K562 (cell line): ENCODE data around the gene TUFM. TPM values are rescaled to one million over a fixed set of nuclear protein-coding genes. Genes with fewer than 3 reads are reported as not detected.

Experiments used
- ATAC-seq: fragments of 200-7000 bp; cut with Tn5 transposase; 3 replicates; pipeline ENCODE4 v1.9.1; 2020; ENCODE audit warnings: moderate library complexity
- BruUV-seq: library from RNA; stranded (reverse); fragments of 400-500 nt; replicated peaks from 2 replicates; lab custom pipeline; 2021; lab: Mats Ljungman, UMichigan
- CTCF ChIA-PET: fragments of 300-600 bp; formaldehyde crosslinking; extraction: SDS; loops from one replicate; lab custom pipeline; 2021; ENCODE audit warnings: low intra/inter-chr PET ratio; lab: Yijun Ruan, JAX
- POLR2A ChIA-PET: fragments of 300-600, 350-650 bp; sonication (Branson Sonifier 250); formaldehyde crosslinking; extraction: SDS; loops from one replicate; lab custom pipeline; 2021; ENCODE audit warnings: antibody characterized with exemption, inconsistent platforms; lab: Yijun Ruan, JAX
- DNase-seq, 4 experiments: peaks; one replicate each; pipeline versions ENCODE4 v3.0.0 to v3.0.0-alpha.2; 2011 to 2018; ENCODE audit warnings: low spot score in 3 of 4, mixed read lengths in 3 of 4; ENCODE audit errors: extremely low read depth in 1 of 4
- FAIRE-seq: peaks from 2 replicates; lab custom pipeline; 2011; peaks lifted over from hg19 to GRCh38; lab: Jason Lieb, UNC
- H2AFZ ChIP-seq: 2 replicates; pipeline ENCODE4 v1.6.0; 2011; ENCODE audit warnings: low read depth, low read length, control low read depth, inconsistent platforms
- H3K27ac ChIP-seq: fragments of 200-600 bp; 3 replicates; pipeline ENCODE4 v1.8.0; 2011; ENCODE audit warnings: low read depth, mild to moderate bottlenecking, control low read depth, inconsistent platforms, low read length, moderate library complexity, mixed read lengths; ENCODE audit errors: extremely low read depth
- H3K27me3 ChIP-seq, 2 experiments: fragments of 300-600 bp in 1 of 2; 2 replicates in 1 of 2; 3 replicates in 1 of 2; pipeline versions ENCODE4 v1.6.0 to v1.8.0; 2011; ENCODE audit warnings: inconsistent platforms in 2 of 2, low read length in 2 of 2, mild to moderate bottlenecking in 1 of 2, mixed read lengths in 1 of 2, moderate library complexity in 1 of 2; ENCODE audit not compliant: control insufficient read depth in 2 of 2, insufficient read depth in 2 of 2
- H3K36me3 ChIP-seq: fragments of 300-600 bp; 3 replicates; pipeline ENCODE4 v1.8.0; 2011; ENCODE audit warnings: mild to moderate bottlenecking, low read length, inconsistent platforms; ENCODE audit not compliant: control insufficient read depth, insufficient read depth
- H3K4me1 ChIP-seq, 2 experiments: fragments of 200-600 bp in 1 of 2; replicated peaks in 1 of 2; 2 replicates in 1 of 2; 3 replicates in 1 of 2; pipeline versions ENCODE4 v1.5.1 to v1.8.0; 2011; ENCODE audit warnings: inconsistent platforms in 2 of 2, low read length in 2 of 2, mild to moderate bottlenecking in 1 of 2, mixed read lengths in 1 of 2, moderate library complexity in 1 of 2; ENCODE audit not compliant: control insufficient read depth in 2 of 2, insufficient read depth in 2 of 2
- H3K4me2 ChIP-seq: 2 replicates; pipeline ENCODE4 v1.6.1; 2011; ENCODE audit warnings: low read length, control low read depth, inconsistent platforms, mixed read lengths; ENCODE audit not compliant: insufficient read depth
- H3K4me3 ChIP-seq: fragments of 200-600 bp; sonication (generic), shearing (Covaris generic); 2 replicates; pipeline ENCODE4 v1.5.1; 2016; ENCODE audit warnings: control low read depth, inconsistent platforms
- H3K79me2 ChIP-seq: fragments of 200-600 bp; 3 replicates; pipeline ENCODE4 v1.8.0; 2011; ENCODE audit warnings: low read length, inconsistent platforms; ENCODE audit not compliant: control insufficient read depth, insufficient read depth
- H3K9ac ChIP-seq, 2 experiments: 2 replicates each; pipeline versions ENCODE4 v1.6.0 to v1.6.1; 2011; ENCODE audit warnings: low read depth in 2 of 2, low read length in 2 of 2, control low read depth in 1 of 2, inconsistent platforms in 1 of 2, mild to moderate bottlenecking in 1 of 2, mixed read lengths in 1 of 2; ENCODE audit not compliant: insufficient read depth in 1 of 2
- H3K9me1 ChIP-seq: one replicate; pipeline ENCODE4 v1.6.0; 2011; ENCODE audit warnings: inconsistent platforms, mild to moderate bottlenecking, low read length, moderate library complexity; ENCODE audit not compliant: control insufficient read depth, insufficient read depth
- H3K9me3 ChIP-seq: replicated peaks from 2 replicates; pipeline ENCODE4 v1.5.1; 2011; ENCODE audit warnings: low read depth, low read length, inconsistent platforms; ENCODE audit not compliant: control insufficient read depth, insufficient read depth
- H4K20me1 ChIP-seq: replicated peaks from 2 replicates; pipeline ENCODE4 v1.6.1; 2011; ENCODE audit warnings: low read length, inconsistent platforms, mixed read lengths; ENCODE audit not compliant: control insufficient read depth, insufficient read depth
- E2F5 ChIP-seq: sonication (generic); formaldehyde crosslinking; IDR thresholded peaks from 2 replicates; pipeline ENCODE4 v1.8.0; 2022; ENCODE audit warnings: mild to moderate bottlenecking, missing genetic modification reagents
- EWSR1 ChIP-seq: fragments of 450-650 bp; IDR thresholded peaks from 2 replicates; pipeline ENCODE4 v1.6.1; 2018; ENCODE audit warnings: borderline replicate concordance, mild to moderate bottlenecking, low read depth, moderate library complexity; ENCODE audit not compliant: partially characterized antibody
- KAT8 ChIP-seq: fragments of 450-650 bp; IDR thresholded peaks from 2 replicates; pipeline ENCODE4 v1.6.1; 2016; ENCODE audit warnings: low read depth, mild to moderate bottlenecking
- MCM7 ChIP-seq, 2 experiments: fragments of 450-650 bp; IDR thresholded peaks; 2 replicates each; pipeline ENCODE4 v1.6.1; 2016 to 2018
- MYC ChIP-seq, 2 experiments: fragments of 250-450 bp in 1 of 2; sonication (Bioruptor Pico) in 1 of 2; IDR thresholded peaks; 2 replicates each; pipeline versions ENCODE4 v1.5.1 to v1.6.1; 2012 to 2021; ENCODE audit warnings: low read depth in 2 of 2, borderline replicate concordance in 1 of 2, improper control_type of control experiment in 1 of 2, low read length in 1 of 2, mild to moderate bottlenecking in 1 of 2, moderate library complexity in 1 of 2
- ZBTB7A ChIP-seq: IDR thresholded peaks from 2 replicates; pipeline ENCODE4 v1.6.1; 2011; ENCODE audit warnings: low read depth, mild to moderate bottlenecking, low read length, moderate library complexity, borderline replicate concordance; ENCODE audit not compliant: control insufficient read depth
- ZNF277 ChIP-seq: fragments of 250-450 bp; sonication (Bioruptor Pico); IDR thresholded peaks from 2 replicates; pipeline ENCODE4 v1.8.0; 2022; ENCODE audit warnings: inconsistent platforms, mild to moderate bottlenecking, moderate library complexity, borderline replicate concordance
- ZNF408 ChIP-seq: fragments of 250-450 bp; sonication (Bioruptor Pico); IDR thresholded peaks from 2 replicates; pipeline ENCODE4 v1.4.0; 2020; ENCODE audit warnings: low read depth, mild to moderate bottlenecking, moderate library complexity
- ZNF561 ChIP-seq: fragments of 450-650 bp; formaldehyde crosslinking; conservative IDR thresholded peaks from 2 replicates; pipeline ENCODE4 v1.4.0; 2020; ENCODE audit warnings: mild to moderate bottlenecking, moderate library complexity
- WGBS: fragments of 100-300 bp; shearing (Covaris generic); methylation state at CpG from one replicate; pipeline ENCODE4 v1.1.6; 2016; ENCODE audit warnings: low coverage, mixed read lengths; ENCODE audit not compliant: insufficient coverage; ENCODE audit errors: missing lambda C conversion rate; 5-methylcytosine and 5-hydroxymethylcytosine counted together
- in situ Hi-C: fragments of 300-500 bp; cut with MboI; formaldehyde crosslinking; loops from 4 replicates; pipeline ENCODE4 v1.15.0; 2018; ENCODE audit warnings: inconsistent platforms, mixed read lengths
- intact Hi-C: fragments of 100-400 bp; cut with micrococcal nuclease; formaldehyde crosslinking; loops from 2 replicates; pipeline ENCODE4 v1.14.2; 2022
- polyA plus RNA-seq, 8 experiments: library from polyadenylated mRNA; depleted of rRNA in 4 of 8; stranded (reverse) in 5 of 8; unstranded in 3 of 8; fragments of >200 nt; fragmentation: Nextera tagmentation in 2 of 8; fragmentation: Illumina TruSeq in 1 of 8; extraction: Ambion mirVana in 2 of 8; extraction: Trizol in 1 of 8; gene quantifications; 2 replicates each; pipeline versions ENCODE4 v1.2.1 to v1.2.3, GENCODE V29; 2011 to 2014; ENCODE audit warnings: inconsistent platforms in 1 of 8, missing spikeins in 1 of 8
- total RNA-seq, 7 experiments: library from RNA; depleted of rRNA in 6 of 7; stranded (reverse); fragments of >200 nt in 6 of 7; fragmentation: Illumina TruSeq in 2 of 7; extraction: Trizol in 2 of 7; gene quantifications; 2 replicates each; pipeline versions ENCODE4 v1.2.1 to v1.2.3, GENCODE V29; 2011 to 2021; ENCODE audit warnings: low replicate concordance in 1 of 7

The TUFM gene
- total and polyA plus RNA-seq, 9 of the 15 experiments (the other 6 are each of a cell fraction or from before 2014, with no cell fraction given): 34.1 to 434 (median 256) TPM

DNA sequence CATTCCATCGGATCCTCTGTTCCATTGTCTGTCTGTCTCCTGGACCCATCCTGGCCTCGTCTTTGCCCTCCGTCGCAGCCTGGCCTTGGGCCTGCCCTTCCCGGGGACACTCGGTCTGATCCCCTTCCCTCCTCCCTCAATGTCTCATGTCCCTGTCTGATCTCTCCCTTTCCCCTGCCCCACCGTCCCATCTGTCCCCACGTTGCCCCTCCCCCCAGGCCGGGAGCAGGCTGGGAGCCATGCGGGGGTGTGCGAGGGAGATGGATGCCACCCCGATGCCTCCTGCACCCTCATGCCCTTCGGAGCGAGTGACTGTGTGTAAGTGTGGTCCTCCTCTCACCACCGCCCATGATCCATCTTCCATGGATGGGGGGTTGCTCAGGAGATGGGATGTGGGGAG lies 26.8 kb upstream of the TUFM start:
- DNase-seq: peak in 1 of 4 experiments; percentile 14
- BruUV-seq: no TSS peak
- Histone ChIP-seq H3K36me3 (peaks cover 63% of the 10 kb centered on the region; the same call in 2 of the 3 replicates), H3K4me3 (no peak overlapping the region), H3K27me3 (no peaks in the 10 kb centered on the region; a peak in 1 of 5 replicates), H3K79me2 (no peaks in the 10 kb centered on the region), H4K20me1 (no peaks in the 10 kb centered on the region), H3K9me3 (no peaks in the 10 kb centered on the region), H2AFZ (no peak overlapping the region), H3K4me2 (no peak overlapping the region), H3K4me1 (peaks cover 0 to 45% of the 10 kb centered on the region in 2 experiments; a peak in 3 of 5 replicates), H3K9me1 (no peaks in the 10 kb centered on the region), H3K27ac (no peak overlapping the region), H3K9ac (no peak overlapping the region)
- WGBS: 87% methylated on average over 11 of the region's 15 CpGs
- ATAC-seq: no peak
- intact Hi-C loops: loop anchor here (5.0 kb wide), 1 partner anchor 74 kb away; no protein-coding TSS in a partner anchor
- POLR2A ChIA-PET: interaction anchor here (6.9 kb wide), 1 partner anchor 10 kb away, joined by 58 read pairs; the partner anchor contains the start of gene SH2B1
- TF ChIP-seq ZNF277 (CRISPR knock-in tag): no peak
- TF ChIP-seq KAT8: no peak
- no peak for TF ChIP-seq ZNF408
- TF ChIP-seq MCM7 (IDR thresholded peaks at IDR 0.05): no peak
- TF ChIP-seq ZBTB7A: no peak
- TF ChIP-seq E2F5 (CRISPR knock-in tag): no peak
- no peak for TF ChIP-seq EWSR1
- no peak for TF ChIP-seq MYC (IDR thresholded peaks at IDR 0.05; ENCODE audit: low read depth, low read length)
- no peak for TF ChIP-seq MYC (CRISPR knock-in tag; IDR thresholded peaks at IDR 0.05; ENCODE audit: borderline replicate concordance, low read depth)
- TF ChIP-seq ZNF561 (CRISPR knock-in tag): no peak
- no peak for FAIRE-seq
- CTCF ChIA-PET: interaction anchor here (1.4 kb wide), 1 partner anchor 72 kb away, joined by 10 read pairs; no protein-coding TSS in a partner anchor
- in situ Hi-C loops: no loop called here
